Osteocyte (in vitro differentiated cells): Measurements from ENCODE around the gene OPN3. TPM values are rescaled to one million over a fixed set of nuclear protein-coding genes. Genes with fewer than 3 reads are reported as not detected.
A peak's percentile ranks its signal among the peaks of the same experiment; 100 is the strongest.

Experiments
- DNase-seq: peaks from one replicate; pipeline ENCODE4 v3.0.0; 2021; ENCODE audit warnings: mixed read lengths; ENCODE audit not compliant: unreplicated experiment; ENCODE audit errors: extremely low spot score
- H3K27ac Mint-ChIP-seq: one replicate; pipeline ENCODE4 v1.8.0; 2021; ENCODE audit warnings: mild to moderate bottlenecking, mixed read lengths; ENCODE audit not compliant: unreplicated experiment
- H3K27me3 Mint-ChIP-seq: one replicate; pipeline ENCODE4 v1.8.0; 2021; ENCODE audit warnings: mixed read lengths; ENCODE audit not compliant: unreplicated experiment
- H3K36me3 Mint-ChIP-seq: one replicate; pipeline ENCODE4 v1.8.0; 2021; ENCODE audit warnings: mixed read lengths; ENCODE audit not compliant: unreplicated experiment
- H3K4me1 Mint-ChIP-seq: one replicate; pipeline ENCODE4 v1.8.0; 2021; ENCODE audit warnings: mixed read lengths; ENCODE audit not compliant: unreplicated experiment
- H3K4me3 Mint-ChIP-seq: one replicate; pipeline ENCODE4 v1.8.0; 2021; ENCODE audit warnings: mild to moderate bottlenecking, moderate library complexity, mixed read lengths; ENCODE audit not compliant: unreplicated experiment
- H3K9me3 Mint-ChIP-seq: one replicate; pipeline ENCODE4 v1.8.0; 2021; ENCODE audit warnings: mixed read lengths; ENCODE audit not compliant: unreplicated experiment
- CTCF ChIP-seq: fragments of 200-600 bp; sonication (generic); IDR thresholded peaks from 2 replicates; pipeline ENCODE4 v1.5.0; 2021; ENCODE audit warnings: antibody characterized with exemption, mild to moderate bottlenecking, moderate library complexity
- total RNA-seq: library from RNA; stranded (reverse); gene quantifications from 2 replicates; pipeline ENCODE4 v1.2.1, GENCODE V29; 2021

The OPN3 gene
- total RNA-seq, 1 donor from 2014 or later, result 15.8 TPM

GRCh38 chr1:241603731-241604245 lies 36.4 kb downstream of the OPN3 start:
- Mint-ChIP-seq H3K36me3 (no peaks in the 10 kb centered on the region), H3K27ac (peak overlapping the region; percentile 81), H3K4me1 (peaks cover 62% of the 10 kb centered on the region), H3K9me3 (no peaks in the 10 kb centered on the region), H3K27me3 (no peaks in the 10 kb centered on the region), H3K4me3 (peak overlapping the region; percentile 0)
- DNase-seq, result no peak
- TF ChIP-seq CTCF, result no peak

GRCh38 chr1:241600496-241600901 lies 39.7 kb downstream of the OPN3 start:
- Mint-ChIP-seq H3K27me3 (no peaks in the 10 kb centered on the region), H3K9me3 (no peaks in the 10 kb centered on the region), H3K4me3 (no peak overlapping the region), H3K27ac (no peak overlapping the region), H3K4me1 (peaks cover 37% of the 10 kb centered on the region), H3K36me3 (peaks cover 4% of the 10 kb centered on the region)
- DNase-seq, result no peak
- TF ChIP-seq CTCF, result no peak

DNA sequence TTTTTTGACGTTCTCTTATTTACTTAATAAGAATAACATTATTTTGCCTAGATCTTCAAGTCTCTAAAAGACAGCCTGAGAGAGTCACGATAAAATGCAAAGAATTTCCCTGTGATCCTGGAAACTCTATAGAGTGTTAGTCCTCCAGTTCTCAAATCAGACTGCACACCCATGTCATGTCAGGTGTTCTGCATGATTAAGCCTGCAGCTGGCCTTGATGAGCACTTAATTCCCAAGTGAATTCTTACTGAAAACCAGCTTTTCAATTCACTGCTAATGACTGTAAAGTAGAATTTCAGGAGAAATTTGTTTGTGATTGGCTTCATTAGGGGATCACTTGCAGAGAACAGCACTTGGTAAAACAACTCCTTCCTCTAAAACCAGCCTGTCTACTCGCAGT lies 41.9 kb downstream of the OPN3 start:
- H3K9me3 Mint-ChIP-seq, result no peaks in the 10 kb centered on the region
- no peak overlapping the region for H3K4me3 Mint-ChIP-seq
- H3K36me3 Mint-ChIP-seq, result peaks cover 15% of the 10 kb centered on the region
- DNase-seq, result no peak
- TF ChIP-seq CTCF, result no peak
- no peak overlapping the region for H3K27ac Mint-ChIP-seq
- peaks cover 25% of the 10 kb centered on the region for H3K4me1 Mint-ChIP-seq
- H3K27me3 Mint-ChIP-seq, result no peaks in the 10 kb centered on the region

DNA sequence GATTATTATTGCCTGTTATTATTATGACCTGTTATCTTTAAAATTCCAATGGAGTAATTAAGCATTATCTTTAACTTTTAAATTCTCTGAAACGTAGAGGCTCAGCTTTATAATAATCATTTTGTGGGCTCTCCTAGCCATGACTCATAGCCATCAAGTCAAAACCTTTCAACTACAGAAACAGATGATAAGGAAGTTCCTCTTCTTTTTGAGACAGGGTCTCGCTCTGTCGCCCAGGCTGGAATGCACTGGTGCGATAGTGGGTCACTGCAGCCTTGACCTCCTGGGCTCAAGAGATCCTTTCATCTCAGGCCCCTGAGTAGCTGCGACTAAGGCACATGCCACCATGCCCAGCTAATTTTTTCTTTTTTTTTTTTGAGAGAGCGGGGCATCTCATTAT lies 43.5 kb downstream of the OPN3 start:
- Mint-ChIP-seq H3K27ac (no peak overlapping the region), H3K4me1 (peaks cover 27% of the 10 kb centered on the region), H3K27me3 (no peaks in the 10 kb centered on the region), H3K36me3 (peaks cover 15% of the 10 kb centered on the region), H3K9me3 (no peaks in the 10 kb centered on the region), H3K4me3 (no peak overlapping the region)
- no peak for TF ChIP-seq CTCF
- no peak for DNase-seq

DNA sequence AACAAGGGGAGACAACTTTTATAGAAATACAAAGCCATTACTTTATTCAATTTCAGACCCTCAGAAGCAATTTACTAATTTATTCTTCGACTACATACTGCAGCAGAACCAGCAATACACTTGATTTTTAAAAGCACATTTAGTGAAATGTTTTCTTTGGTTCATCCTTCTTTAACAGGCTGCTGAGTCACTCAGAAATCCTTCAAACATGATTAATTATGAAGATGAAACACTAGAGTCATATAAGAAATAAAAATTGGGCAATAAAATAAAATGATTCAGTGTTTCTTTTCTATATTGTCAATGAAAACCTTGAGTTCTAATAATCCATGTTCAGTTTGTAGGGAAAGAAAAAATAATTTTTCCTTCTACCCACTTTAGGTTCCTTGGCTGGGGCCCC lies 47.0 kb downstream of the OPN3 start:
- H3K4me1 Mint-ChIP-seq, result peaks cover 28% of the 10 kb centered on the region
- no peak for TF ChIP-seq CTCF
- H3K36me3 Mint-ChIP-seq, result peaks cover 15% of the 10 kb centered on the region
- H3K4me3 Mint-ChIP-seq, result no peak overlapping the region
- H3K9me3 Mint-ChIP-seq, result no peaks in the 10 kb centered on the region
- no peak overlapping the region for H3K27ac Mint-ChIP-seq
- no peak for DNase-seq
- H3K27me3 Mint-ChIP-seq, result no peaks in the 10 kb centered on the region
